WTC11 (cell line): Measurements from ENCODE around the gene FAM9A.

ENCODE experiments used
- ESRRA ChIP-seq: sonication (generic); formaldehyde crosslinking; IDR thresholded peaks from 2 replicates; pipeline ENCODE4 v1.8.1; 2022; ENCODE audit warnings: mild to moderate bottlenecking, missing genetic modification reagents, borderline replicate concordance
- FOXJ3 ChIP-seq: sonication (generic); formaldehyde crosslinking; IDR thresholded peaks from 2 replicates; pipeline ENCODE4 v1.9.0; 2021; ENCODE audit warnings: missing genetic modification reagents, mild to moderate bottlenecking, borderline replicate concordance
- SP1 ChIP-seq: sonication (generic); formaldehyde crosslinking; conservative IDR thresholded peaks from 2 replicates; pipeline ENCODE4 v1.8.1; 2022; ENCODE audit warnings: missing genetic modification reagents
- TEAD4 ChIP-seq: sonication (generic); formaldehyde crosslinking; IDR thresholded peaks from 2 replicates; pipeline ENCODE4 v1.8.0; 2022; ENCODE audit warnings: mild to moderate bottlenecking, missing genetic modification reagents
- TF ChIP-seq, protein P1 (sequence below): fragments of 200-600 bp; IDR thresholded peaks from 2 replicates; pipeline ENCODE4 v1.8.0; 2022; ENCODE audit warnings: antibody characterized with exemption
- TF ChIP-seq, protein P2 (sequence below): sonication (generic); formaldehyde crosslinking; IDR thresholded peaks from 2 replicates; pipeline ENCODE4 v1.8.1; 2022; ENCODE audit warnings: low read depth, missing genetic modification reagents, borderline replicate concordance
- TF ChIP-seq, protein P3 (sequence below): sonication (generic); formaldehyde crosslinking; IDR thresholded peaks from 2 replicates; pipeline ENCODE4 v1.8.1; 2023; ENCODE audit warnings: mild to moderate bottlenecking, missing genetic modification reagents

DNA sequence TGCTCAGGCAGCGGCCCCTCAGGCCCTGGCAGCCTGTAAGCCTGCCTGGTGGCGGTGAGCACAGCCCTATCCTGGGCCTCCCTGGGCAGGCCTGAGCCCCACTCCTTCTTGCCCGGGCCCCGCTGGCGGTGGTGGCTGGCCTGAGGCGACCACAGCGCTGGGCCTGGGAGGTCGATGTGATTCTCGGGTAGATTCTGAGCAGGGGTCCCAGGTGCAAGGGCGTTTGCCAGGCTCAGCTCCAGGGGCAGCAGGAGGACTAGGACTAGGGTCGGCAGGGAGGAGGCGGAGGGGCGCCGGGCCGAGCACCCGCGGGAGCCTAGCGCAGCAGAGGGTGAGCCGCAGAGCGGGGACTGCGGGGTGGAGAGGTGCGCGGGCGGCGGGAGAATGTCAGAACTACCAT, 17.0 kb downstream of the FAM9A start:
- TF ChIP-seq, protein P1, sequence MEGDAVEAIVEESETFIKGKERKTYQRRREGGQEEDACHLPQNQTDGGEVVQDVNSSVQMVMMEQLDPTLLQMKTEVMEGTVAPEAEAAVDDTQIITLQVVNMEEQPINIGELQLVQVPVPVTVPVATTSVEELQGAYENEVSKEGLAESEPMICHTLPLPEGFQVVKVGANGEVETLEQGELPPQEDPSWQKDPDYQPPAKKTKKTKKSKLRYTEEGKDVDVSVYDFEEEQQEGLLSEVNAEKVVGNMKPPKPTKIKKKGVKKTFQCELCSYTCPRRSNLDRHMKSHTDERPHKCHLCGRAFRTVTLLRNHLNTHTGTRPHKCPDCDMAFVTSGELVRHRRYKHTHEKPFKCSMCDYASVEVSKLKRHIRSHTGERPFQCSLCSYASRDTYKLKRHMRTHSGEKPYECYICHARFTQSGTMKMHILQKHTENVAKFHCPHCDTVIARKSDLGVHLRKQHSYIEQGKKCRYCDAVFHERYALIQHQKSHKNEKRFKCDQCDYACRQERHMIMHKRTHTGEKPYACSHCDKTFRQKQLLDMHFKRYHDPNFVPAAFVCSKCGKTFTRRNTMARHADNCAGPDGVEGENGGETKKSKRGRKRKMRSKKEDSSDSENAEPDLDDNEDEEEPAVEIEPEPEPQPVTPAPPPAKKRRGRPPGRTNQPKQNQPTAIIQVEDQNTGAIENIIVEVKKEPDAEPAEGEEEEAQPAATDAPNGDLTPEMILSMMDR: no peak
- TF ChIP-seq ESRRA (CRISPR knock-in tag) (no peak), TEAD4 (CRISPR knock-in tag) (no peak), SP1 (no peak), FOXJ3 (CRISPR knock-in tag) (no peak)
- TF ChIP-seq, protein P2, sequence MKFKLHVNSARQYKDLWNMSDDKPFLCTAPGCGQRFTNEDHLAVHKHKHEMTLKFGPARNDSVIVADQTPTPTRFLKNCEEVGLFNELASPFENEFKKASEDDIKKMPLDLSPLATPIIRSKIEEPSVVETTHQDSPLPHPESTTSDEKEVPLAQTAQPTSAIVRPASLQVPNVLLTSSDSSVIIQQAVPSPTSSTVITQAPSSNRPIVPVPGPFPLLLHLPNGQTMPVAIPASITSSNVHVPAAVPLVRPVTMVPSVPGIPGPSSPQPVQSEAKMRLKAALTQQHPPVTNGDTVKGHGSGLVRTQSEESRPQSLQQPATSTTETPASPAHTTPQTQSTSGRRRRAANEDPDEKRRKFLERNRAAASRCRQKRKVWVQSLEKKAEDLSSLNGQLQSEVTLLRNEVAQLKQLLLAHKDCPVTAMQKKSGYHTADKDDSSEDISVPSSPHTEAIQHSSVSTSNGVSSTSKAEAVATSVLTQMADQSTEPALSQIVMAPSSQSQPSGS: no peak
- TF ChIP-seq, protein P3, sequence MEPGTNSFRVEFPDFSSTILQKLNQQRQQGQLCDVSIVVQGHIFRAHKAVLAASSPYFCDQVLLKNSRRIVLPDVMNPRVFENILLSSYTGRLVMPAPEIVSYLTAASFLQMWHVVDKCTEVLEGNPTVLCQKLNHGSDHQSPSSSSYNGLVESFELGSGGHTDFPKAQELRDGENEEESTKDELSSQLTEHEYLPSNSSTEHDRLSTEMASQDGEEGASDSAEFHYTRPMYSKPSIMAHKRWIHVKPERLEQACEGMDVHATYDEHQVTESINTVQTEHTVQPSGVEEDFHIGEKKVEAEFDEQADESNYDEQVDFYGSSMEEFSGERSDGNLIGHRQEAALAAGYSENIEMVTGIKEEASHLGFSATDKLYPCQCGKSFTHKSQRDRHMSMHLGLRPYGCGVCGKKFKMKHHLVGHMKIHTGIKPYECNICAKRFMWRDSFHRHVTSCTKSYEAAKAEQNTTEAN: no peak
